ENCODE results near the gene TUBB.
"Not testable (repeated sequence)": the region's sequence is repeated elsewhere in the genome, so short reads cannot be mapped to it uniquely, and the experiment has no call there.

Gene TUBB

GRCh38 chr6:30738532-30738931 is 18.4 kb downstream of the TUBB start:
- DNase-seq (ENCODE audit: low read depth in 2 of 2), result no peak

GRCh38 chr6:30740540-30740870 is 20.4 kb downstream of the TUBB start:
- DNase-seq (ENCODE audit: low read depth in 2 of 2), result no peak

GRCh38 chr6:30741063-30741779 is 21.1 kb downstream of the TUBB start:
- DNase-seq (ENCODE audit: low read depth in 2 of 2), result no peak

GRCh38 chr6:30741789-30742315 is 21.7 kb downstream of the TUBB start:
- peak in 1 of 2 experiments; percentile 59 for DNase-seq (ENCODE audit: low read depth in 2 of 2)

- DNase-seq (ENCODE audit: low read depth in 2 of 2), result peak; percentile 90 to 97
Observed at GRCh38 chr6:30742316-30743098, 22.4 kb downstream of the TUBB start, which contains the start of gene FLOT1. Gene FLOT1 (minus strand): TSS chr6:30742687. CDS start chr6:30742189, 498 bp downstream.

GRCh38 chr6:30743099-30744053 is 23.2 kb downstream of the TUBB start:
- peak in 1 of 2 experiments; percentile 48 for DNase-seq (ENCODE audit: low read depth in 2 of 2)

- DNase-seq (ENCODE audit: low read depth in 2 of 2), result peak; percentile 81 to 82
Observed at GRCh38 chr6:30744054-30744805, 24.1 kb downstream of the TUBB start, which contains the start of gene IER3. Gene IER3 (minus strand): TSS chr6:30744547. CDS start chr6:30744518, 29 bp downstream.

- DNase-seq (ENCODE audit: low read depth in 2 of 2), result no peak
Observed at GRCh38 chr6:30747300-30747687, 27.1 kb downstream of the TUBB start.

- DNase-seq (ENCODE audit: low read depth in 2 of 2), result no peak
Observed at GRCh38 chr6:30747902-30748769, 28.0 kb downstream of the TUBB start.

- no peak for DNase-seq (ENCODE audit: low read depth in 2 of 2)
Observed at GRCh38 chr6:30748851-30749540, 28.8 kb downstream of the TUBB start.

- no peak for DNase-seq (ENCODE audit: low read depth in 2 of 2)
Observed at GRCh38 chr6:30749554-30750378, 29.6 kb downstream of the TUBB start.

GRCh38 chr6:30750379-30750668 is 30.2 kb downstream of the TUBB start:
- no peak for DNase-seq (ENCODE audit: low read depth in 2 of 2)

GRCh38 chr6:30752157-30752927 is 32.2 kb downstream of the TUBB start:
- no peak for DNase-seq (ENCODE audit: low read depth in 2 of 2)

GRCh38 chr6:30754631-30755030 is 34.5 kb downstream of the TUBB start:
- DNase-seq (ENCODE audit: low read depth in 2 of 2), result no peak

GRCh38 chr6:30756405-30757003 is 36.4 kb downstream of the TUBB start:
- not testable (repeated sequence) for DNase-seq (ENCODE audit: low read depth in 2 of 2)

- DNase-seq (ENCODE audit: low read depth in 2 of 2), result no peak
Observed at GRCh38 chr6:30757261-30757904, 37.2 kb downstream of the TUBB start.
